ENCODE results near the gene MRPL18. TPM values are rescaled to one million over a fixed set of nuclear protein-coding genes. Genes with fewer than 3 reads are reported as not detected.

MRPL18 gene
- polyA plus RNA-seq, 1 donor (not counting 4 experiments of a cell fraction or from before 2014, with no cell fraction given): 127 TPM

DNA sequence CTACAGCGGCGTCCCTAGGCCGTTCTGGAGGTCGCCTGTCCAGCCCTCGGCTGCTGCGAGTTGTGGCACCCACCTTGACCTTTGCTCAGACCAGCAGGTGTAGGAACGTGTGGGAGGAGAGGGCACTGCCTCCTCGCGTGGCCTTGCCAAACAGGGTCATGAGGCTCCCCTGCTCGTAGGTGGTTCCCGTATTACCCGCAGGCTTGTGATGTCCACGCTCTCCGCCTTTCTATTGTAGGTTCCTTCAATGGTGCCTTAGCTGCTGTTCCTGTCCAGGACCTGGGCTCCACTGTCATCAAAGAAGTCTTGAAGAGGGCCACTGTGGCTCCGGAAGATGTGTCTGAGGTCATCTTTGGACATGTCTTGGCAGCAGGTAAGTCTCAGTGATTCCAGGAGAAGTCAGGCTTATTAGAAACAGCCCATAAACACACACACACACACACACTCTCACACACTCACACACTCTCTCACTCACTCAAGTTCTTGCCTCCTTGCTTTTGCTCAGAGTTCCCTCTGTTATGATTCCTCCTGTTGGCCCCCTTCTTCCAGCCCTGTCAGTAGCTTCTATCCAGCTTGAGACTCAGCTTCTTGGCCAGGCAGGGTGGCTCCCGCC is 27.5 kb upstream of the MRPL18 start:
- Histone ChIP-seq H3K27ac (ENCODE audit: control insufficient read depth, insufficient read depth, low read length) (peak overlapping the region; percentile 85), H3K9me1 (ENCODE audit: control insufficient read depth, extremely low read depth, insufficient read depth, low read length) (peaks cover 2% of the 10 kb centered on the region), H3K27me3 (ENCODE audit: control insufficient read depth, extremely low read depth, insufficient read depth, low read length) (no peaks in the 10 kb centered on the region), H3K9me3 (ENCODE audit: control insufficient read depth, low read depth, low read length) (no peaks in the 10 kb centered on the region), H4K20me1 (ENCODE audit: control insufficient read depth, extremely low read depth, insufficient read depth, low read length) (no peaks in the 10 kb centered on the region), H2AFZ (ENCODE audit: control insufficient read depth, low read length) (peak overlapping the region; percentile 54), H3K9ac (ENCODE audit: control insufficient read depth, extremely low read depth, insufficient read depth, low read length) (peak overlapping the region; percentile 83), H3K79me2 (ENCODE audit: control insufficient read depth, insufficient read depth, low read length) (peaks cover 43% of the 10 kb centered on the region), H3K4me1 (ENCODE audit: control insufficient read depth, extremely low read depth, insufficient read depth, low read length) (peaks cover 33% of the 10 kb centered on the region), H3K4me2 (ENCODE audit: control insufficient read depth, extremely low read depth, insufficient read depth, low read depth, low read length) (peak overlapping the region; percentile 72), H3K36me3 (ENCODE audit: control insufficient read depth in 2 of 2, extremely low read depth in 1 of 2, insufficient read depth in 2 of 2, low read length in 2 of 2) (peaks cover 9 to 39% of the 10 kb centered on the region in 2 experiments), H3K4me3 (ENCODE audit: control insufficient read depth in 2 of 3, extremely low read depth in 1 of 3, insufficient read depth in 2 of 3, low read depth in 1 of 3, low read length in 3 of 3) (peak overlapping the region; percentile 77 to 93 (median 88))
- peak; percentile 34 for FAIRE-seq
- TF ChIP-seq EZH2 (IDR thresholded peaks at IDR 0.05; ENCODE audit: low read length): no peak
- TF ChIP-seq, protein P1, sequence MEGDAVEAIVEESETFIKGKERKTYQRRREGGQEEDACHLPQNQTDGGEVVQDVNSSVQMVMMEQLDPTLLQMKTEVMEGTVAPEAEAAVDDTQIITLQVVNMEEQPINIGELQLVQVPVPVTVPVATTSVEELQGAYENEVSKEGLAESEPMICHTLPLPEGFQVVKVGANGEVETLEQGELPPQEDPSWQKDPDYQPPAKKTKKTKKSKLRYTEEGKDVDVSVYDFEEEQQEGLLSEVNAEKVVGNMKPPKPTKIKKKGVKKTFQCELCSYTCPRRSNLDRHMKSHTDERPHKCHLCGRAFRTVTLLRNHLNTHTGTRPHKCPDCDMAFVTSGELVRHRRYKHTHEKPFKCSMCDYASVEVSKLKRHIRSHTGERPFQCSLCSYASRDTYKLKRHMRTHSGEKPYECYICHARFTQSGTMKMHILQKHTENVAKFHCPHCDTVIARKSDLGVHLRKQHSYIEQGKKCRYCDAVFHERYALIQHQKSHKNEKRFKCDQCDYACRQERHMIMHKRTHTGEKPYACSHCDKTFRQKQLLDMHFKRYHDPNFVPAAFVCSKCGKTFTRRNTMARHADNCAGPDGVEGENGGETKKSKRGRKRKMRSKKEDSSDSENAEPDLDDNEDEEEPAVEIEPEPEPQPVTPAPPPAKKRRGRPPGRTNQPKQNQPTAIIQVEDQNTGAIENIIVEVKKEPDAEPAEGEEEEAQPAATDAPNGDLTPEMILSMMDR (optimal IDR thresholded peaks at IDR 0.05 in 1 of 3, IDR thresholded peaks at IDR 0.05 in 1 of 3, conservative IDR thresholded peaks at IDR 0.05 in 1 of 3; ENCODE audit: extremely low read depth in 1 of 3, insufficient read depth in 2 of 3, low read length in 3 of 3): no peak
- no peak for DNase-seq (ENCODE audit: low read depth, low spot score)
- dilution Hi-C loops (cut with MboI; ENCODE audit: extremely low pct_ligation_motif_present, low sequenced_read_pairs): no loop called here

DNA sequence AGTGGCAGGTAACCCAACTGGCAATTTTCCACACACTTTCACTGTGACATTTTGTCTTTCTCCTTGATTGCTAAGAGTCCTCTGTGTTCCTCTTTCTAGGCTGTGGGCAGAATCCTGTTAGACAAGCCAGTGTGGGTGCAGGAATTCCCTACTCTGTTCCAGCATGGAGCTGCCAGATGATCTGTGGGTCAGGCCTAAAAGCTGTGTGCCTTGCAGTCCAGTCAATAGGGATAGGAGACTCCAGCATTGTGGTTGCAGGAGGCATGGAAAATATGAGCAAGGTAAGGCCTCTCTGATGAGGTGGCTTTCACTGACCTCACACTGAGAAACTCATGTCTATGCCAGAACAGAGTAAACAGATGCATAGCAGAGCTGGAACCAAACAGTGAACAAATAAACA is 23.4 kb upstream of the MRPL18 start:
- no peak overlapping the region for H3K4me2 ChIP-seq (ENCODE audit: control insufficient read depth, extremely low read depth, insufficient read depth, low read depth, low read length)
- H3K9ac ChIP-seq (ENCODE audit: control insufficient read depth, extremely low read depth, insufficient read depth, low read length): no peak overlapping the region
- no peak overlapping the region for H3K4me3 ChIP-seq (ENCODE audit: control insufficient read depth in 2 of 3, extremely low read depth in 1 of 3, insufficient read depth in 2 of 3, low read depth in 1 of 3, low read length in 3 of 3)
- no peaks in the 10 kb centered on the region for H3K9me3 ChIP-seq (ENCODE audit: control insufficient read depth, low read depth, low read length)
- H3K9me1 ChIP-seq (ENCODE audit: control insufficient read depth, extremely low read depth, insufficient read depth, low read length): peaks cover 2% of the 10 kb centered on the region
- H4K20me1 ChIP-seq (ENCODE audit: control insufficient read depth, extremely low read depth, insufficient read depth, low read length): no peaks in the 10 kb centered on the region
- dilution Hi-C loops (cut with MboI; ENCODE audit: extremely low pct_ligation_motif_present, low sequenced_read_pairs): no loop called here
- no peak for TF ChIP-seq EZH2 (IDR thresholded peaks at IDR 0.05; ENCODE audit: low read length)
- TF ChIP-seq, protein P1 (optimal IDR thresholded peaks at IDR 0.05 in 1 of 3, IDR thresholded peaks at IDR 0.05 in 1 of 3, conservative IDR thresholded peaks at IDR 0.05 in 1 of 3; ENCODE audit: extremely low read depth in 1 of 3, insufficient read depth in 2 of 3, low read length in 3 of 3): no peak
- DNase-seq (ENCODE audit: low read depth, low spot score): no peak
- FAIRE-seq: no peak
- H3K27ac ChIP-seq (ENCODE audit: control insufficient read depth, insufficient read depth, low read length): no peak overlapping the region
- H3K36me3 ChIP-seq (ENCODE audit: control insufficient read depth in 2 of 2, extremely low read depth in 1 of 2, insufficient read depth in 2 of 2, low read length in 2 of 2): peaks cover 22 to 48% of the 10 kb centered on the region in 2 experiments
- peaks cover 14% of the 10 kb centered on the region for H3K4me1 ChIP-seq (ENCODE audit: control insufficient read depth, extremely low read depth, insufficient read depth, low read length)
- H3K79me2 ChIP-seq (ENCODE audit: control insufficient read depth, insufficient read depth, low read length): peaks cover 50% of the 10 kb centered on the region
- H3K27me3 ChIP-seq (ENCODE audit: control insufficient read depth, extremely low read depth, insufficient read depth, low read length): no peaks in the 10 kb centered on the region
- no peak overlapping the region for H2AFZ ChIP-seq (ENCODE audit: control insufficient read depth, low read length)
